ENCODE data around the gene PTPRN2. TPM values are rescaled to one million over a fixed set of nuclear protein-coding genes. Genes with fewer than 3 reads are reported as not detected.

The PTPRN2 gene
- total and polyA plus RNA-seq, 9 of the 15 experiments (the other 6 are each of a cell fraction or from before 2014, with no cell fraction given), result not detected

GRCh38 chr7:157719705-157720655 is 867.6 kb downstream of the PTPRN2 start:
- Histone ChIP-seq H3K36me3 (ENCODE audit: control insufficient read depth, insufficient read depth, low read length) (no peaks in the 10 kb centered on the region), H3K27me3 (ENCODE audit: control insufficient read depth in 2 of 2, insufficient read depth in 2 of 2, low read length in 2 of 2) (peaks cover 78 to 93% of the 10 kb centered on the region in 2 experiments), H3K9me3 (replicated peaks; ENCODE audit: control insufficient read depth, insufficient read depth, low read depth, low read length) (no peaks in the 10 kb centered on the region), H3K9ac (ENCODE audit: insufficient read depth in 1 of 2, low read depth in 2 of 2, low read length in 2 of 2) (no peak overlapping the region), H3K27ac (ENCODE audit: extremely low read depth, low read depth, low read length) (no peak overlapping the region), H3K79me2 (ENCODE audit: control insufficient read depth, insufficient read depth, low read length) (no peaks in the 10 kb centered on the region), H2AFZ (ENCODE audit: low read depth, low read length) (no peak overlapping the region), H4K20me1 (replicated peaks; ENCODE audit: control insufficient read depth, insufficient read depth, low read length) (peaks cover 9% of the 10 kb centered on the region; the same call in 1 of the 2 replicates), H3K4me1 (replicated peaks in 1 of 2; ENCODE audit: control insufficient read depth in 2 of 2, insufficient read depth in 2 of 2, low read length in 2 of 2) (peaks cover 0 to 8% of the 10 kb centered on the region in 2 experiments; a peak in 2 of 5 replicates), H3K4me3 (no peak overlapping the region), H3K4me2 (ENCODE audit: insufficient read depth, low read length) (no peak overlapping the region), H3K9me1 (ENCODE audit: control insufficient read depth, insufficient read depth, low read length) (no peaks in the 10 kb centered on the region)
- no peak for DNase-seq (ENCODE audit: extremely low read depth in 1 of 4, low spot score in 3 of 4)
- ChIA-PET CTCF (ENCODE audit: low intra/inter-chr PET ratio) (no interaction called here), POLR2A (interaction anchor here (0.6 to 1.3 kb wide), 4 partner anchors 20 to 255 kb away, joined by 3 to 6 read pairs (median 4); no protein-coding TSS in a partner anchor)
- BruUV-seq (replicated peaks), result no TSS peak
- 4% methylated on average over 36 of the region's 36 CpGs for WGBS (ENCODE audit: insufficient coverage, low coverage, missing lambda C conversion rate)
- TF ChIP-seq C11orf30 (IDR thresholded peaks at IDR 0.05; ENCODE audit: low read depth), result peak; percentile 29; the same call in 1 of the 2 replicates
- no peak for TF ChIP-seq ZNF217 (CRISPR knock-in tag; IDR thresholded peaks at IDR 0.05)
- TF ChIP-seq ZNF316 (IDR thresholded peaks at IDR 0.05), result peak; percentile 65
- peak; percentile 47; the same call in 1 of the 2 replicates for TF ChIP-seq MAFG (tag; conservative IDR thresholded peaks at IDR 0.05)
- no peak for TF ChIP-seq SNAPC5 (CRISPR knock-in tag; IDR thresholded peaks at IDR 0.05)
- intact Hi-C loops (cut with micrococcal nuclease), result no loop called here
- no peak for ATAC-seq
- no peak for FAIRE-seq
- in situ Hi-C loops (cut with MboI), result no loop called here
